GM23338 (cell line): ENCODE results near the gene NSD2. TPM values are rescaled to one million over a fixed set of nuclear protein-coding genes. Genes with fewer than 3 reads are reported as not detected.

Experiments
- ATAC-seq: fragments of 200-7000 bp; cut with Tn5 transposase; 3 replicates; pipeline ENCODE4 v1.9.1; 2020
- DNase-seq: peaks from one replicate; pipeline ENCODE4 v3.0.0-alpha.2; 2015; ENCODE audit warnings: low spot score
- H2AFZ ChIP-seq: fragments of 200-600 bp; sonication (generic); 2 replicates; pipeline ENCODE4 v1.8.0; 2016; ENCODE audit warnings: antibody characterized with exemption, mild to moderate bottlenecking, moderate library complexity
- H3F3A ChIP-seq: fragments of 200-600 bp; sonication (generic); replicated peaks from 2 replicates; pipeline ENCODE4 v1.8.0; 2017; ENCODE audit warnings: antibody characterized with exemption, mixed run types, low read depth
- H3K27ac ChIP-seq: fragments of 200-600 bp; sonication (generic); 2 replicates; pipeline ENCODE4 v1.6.1; 2016; ENCODE audit warnings: low read depth
- H3K27me3 ChIP-seq: fragments of 200-600 bp; sonication (generic); 2 replicates; pipeline ENCODE4 v1.8.0; 2016; ENCODE audit warnings: mild to moderate bottlenecking, mixed run types, moderate library complexity; ENCODE audit not compliant: insufficient read depth
- H3K36me3 ChIP-seq: fragments of 200-600 bp; sonication (generic); 2 replicates; pipeline ENCODE4 v1.8.0; 2016; ENCODE audit warnings: mild to moderate bottlenecking; ENCODE audit not compliant: insufficient read depth
- H3K4me1 ChIP-seq: fragments of 200-600 bp; sonication (generic); 2 replicates; pipeline ENCODE4 v1.8.0; 2016; ENCODE audit warnings: mild to moderate bottlenecking, moderate library complexity; ENCODE audit not compliant: insufficient read depth
- H3K4me2 ChIP-seq: fragments of 200-600 bp; sonication (generic); 2 replicates; pipeline ENCODE4 v1.7.1; 2017; ENCODE audit warnings: mixed run types
- H3K4me3 ChIP-seq: fragments of 200-600 bp; sonication (generic); 2 replicates; pipeline ENCODE4 v1.6.1; 2016; ENCODE audit warnings: mixed run types
- H3K79me2 ChIP-seq: fragments of 200-600 bp; sonication (generic); replicated peaks from 2 replicates; pipeline ENCODE4 v1.8.0; 2017; ENCODE audit warnings: mild to moderate bottlenecking; ENCODE audit not compliant: insufficient read depth
- H3K9me2 ChIP-seq: fragments of 200-600 bp; sonication (generic); 2 replicates; pipeline ENCODE4 v1.8.0; 2017; ENCODE audit not compliant: insufficient read depth
- H4K20me1 ChIP-seq: fragments of 200-600 bp; sonication (generic); replicated peaks from 2 replicates; pipeline ENCODE4 v1.8.0; 2017; ENCODE audit warnings: mild to moderate bottlenecking; ENCODE audit not compliant: insufficient read depth
- H3K27ac Mint-ChIP-seq: 2 replicates; pipeline ENCODE4 v1.8.0; 2020; ENCODE audit warnings: inconsistent platforms, mild to moderate bottlenecking, moderate library complexity, mixed read lengths
- H3K27me3 Mint-ChIP-seq: 3 replicates; pipeline ENCODE4 v1.8.0; 2022; ENCODE audit warnings: low read depth, mild to moderate bottlenecking, moderate library complexity, mixed read lengths, inconsistent platforms; ENCODE audit not compliant: insufficient read depth, poor library complexity
- H3K36me3 Mint-ChIP-seq: 3 replicates; pipeline ENCODE4 v1.8.0; 2021; ENCODE audit warnings: low read depth, mild to moderate bottlenecking, inconsistent platforms, moderate library complexity, mixed read lengths
- H3K4me1 Mint-ChIP-seq: 3 replicates; pipeline ENCODE4 v1.8.0; 2020; ENCODE audit warnings: mild to moderate bottlenecking, inconsistent platforms, mixed read lengths
- H3K4me3 Mint-ChIP-seq: 3 replicates; pipeline ENCODE4 v1.8.0; 2021; ENCODE audit warnings: moderate library complexity, mild to moderate bottlenecking, inconsistent platforms, mixed read lengths
- H3K9me3 Mint-ChIP-seq: 3 replicates; pipeline ENCODE4 v1.8.0; 2020; ENCODE audit warnings: moderate library complexity, mild to moderate bottlenecking, inconsistent platforms, mixed read lengths
- CREB1 ChIP-seq: fragments of 250-450 bp; sonication (Bioruptor Pico); IDR thresholded peaks from 2 replicates; pipeline ENCODE4 v1.5.0; 2020; ENCODE audit warnings: low read depth, mild to moderate bottlenecking, moderate library complexity
- CTCF ChIP-seq, 2 experiments: fragments of 200-600 bp in 1 of 2; sonication (generic) in 1 of 2; conservative IDR thresholded peaks; 2 replicates each; pipeline versions ENCODE4 v1.5.1 to v1.6.1; 2016 to 2017; ENCODE audit warnings: antibody characterized with exemption in 2 of 2, low read depth in 2 of 2, mild to moderate bottlenecking in 2 of 2, moderate library complexity in 1 of 2
- ETS1 ChIP-seq: IDR thresholded peaks from 2 replicates; pipeline ENCODE4 v1.6.1; 2016; ENCODE audit warnings: antibody characterized with exemption
- JUNB ChIP-seq: IDR thresholded peaks from one replicate; pipeline ENCODE4 v1.6.1; 2016; ENCODE audit warnings: antibody characterized with exemption; ENCODE audit not compliant: unreplicated experiment
- POLR2AphosphoS5 ChIP-seq: IDR thresholded peaks from 2 replicates; pipeline ENCODE4 v1.6.1; 2016; ENCODE audit warnings: antibody characterized with exemption, low read depth
- ZNF114 ChIP-seq: fragments of 250-450 bp; sonication (Bioruptor Pico); IDR thresholded peaks from 2 replicates; pipeline ENCODE4 v1.5.0; 2020; ENCODE audit warnings: mild to moderate bottlenecking, moderate library complexity
- polyA plus RNA-seq: library from polyadenylated mRNA; unstranded; fragments of >200 nt; fragmentation: Nextera tagmentation; extraction: Ambion mirVana; gene quantifications from 2 replicates; pipeline ENCODE4 v1.2.1, GENCODE V29; 2016
- total RNA-seq: library from RNA; depleted of rRNA; stranded (reverse); fragments of >200 nt; shearing (Covaris generic); gene quantifications from 2 replicates; pipeline ENCODE4 v1.2.3, GENCODE V29; 2014

The NSD2 gene
- total and polyA plus RNA-seq, 2 experiments from 2014 or later: 33.5 to 84.4 TPM

GRCh38 chr4:1970926-1971325, 99.7 kb downstream of the NSD2 start:
- peaks cover 5% of the 10 kb centered on the region; the same call in 1 of the 2 replicates for H3F3A ChIP-seq
- DNase-seq (no peak), ATAC-seq (no peak)
- Mint-ChIP-seq H3K4me1 (no peaks in the 10 kb centered on the region), H3K27ac (no peak overlapping the region), H3K36me3 (peaks cover 40% of the 10 kb centered on the region), H3K9me3 (no peaks in the 10 kb centered on the region; the same call in 2 of the 3 replicates), H3K27me3 (peaks cover 15% of the 10 kb centered on the region), H3K4me3 (no peak overlapping the region)
- H3K4me2 ChIP-seq: no peak overlapping the region
- H2AFZ ChIP-seq: no peak overlapping the region
- TF ChIP-seq ZNF114 (CRISPR knock-in tag): no peak
- TF ChIP-seq CTCF (conservative IDR thresholded peaks at IDR 0.05; ENCODE audit: low read depth in 2 of 2): no peak
- no peak for TF ChIP-seq POLR2AphosphoS5
- no peaks in the 10 kb centered on the region for H3K27me3 ChIP-seq
- no peaks in the 10 kb centered on the region for H3K4me1 ChIP-seq
- H3K27ac ChIP-seq: no peak overlapping the region
- H3K36me3 ChIP-seq: 0 out of 2 replicates have a peak, but pooled peaks cover 4% of the 10 kb centered on the region
- H3K9me2 ChIP-seq: no peaks in the 10 kb centered on the region
- peaks cover 5% of the 10 kb centered on the region; the same call in 1 of the 2 replicates for H4K20me1 ChIP-seq
- no peak overlapping the region for H3K4me3 ChIP-seq
- no peaks in the 10 kb centered on the region for H3K79me2 ChIP-seq

- no peaks in the 10 kb centered on the region for H3K9me2 ChIP-seq
- Mint-ChIP-seq H3K36me3 (peaks cover 42% of the 10 kb centered on the region), H3K27me3 (peaks cover 15% of the 10 kb centered on the region), H3K27ac (no peak overlapping the region), H3K4me3 (no peak overlapping the region; the same call in 2 of the 3 replicates), H3K9me3 (no peaks in the 10 kb centered on the region; the same call in 2 of the 3 replicates), H3K4me1 (no peaks in the 10 kb centered on the region)
- H3K4me1 ChIP-seq: no peaks in the 10 kb centered on the region
- ATAC-seq (no peak), DNase-seq (no peak)
- no peak overlapping the region for H3K4me2 ChIP-seq
- no peak overlapping the region for H3K4me3 ChIP-seq
- peaks cover 5% of the 10 kb centered on the region; the same call in 1 of the 2 replicates for H3F3A ChIP-seq
- H2AFZ ChIP-seq: no peak overlapping the region
- TF ChIP-seq ETS1: no peak
- peaks cover 5% of the 10 kb centered on the region; the same call in 1 of the 2 replicates for H4K20me1 ChIP-seq
- no peaks in the 10 kb centered on the region for H3K27me3 ChIP-seq
- no peaks in the 10 kb centered on the region for H3K79me2 ChIP-seq
- 0 out of 2 replicates have a peak, but pooled peaks cover 8% of the 10 kb centered on the region for H3K36me3 ChIP-seq
- no peak overlapping the region for H3K27ac ChIP-seq
Observed at GRCh38 chr4:1971456-1972200, 100.4 kb downstream of the NSD2 start.

- peaks cover 5% of the 10 kb centered on the region; the same call in 1 of the 2 replicates for H3F3A ChIP-seq
- H3K4me3 ChIP-seq: no peak overlapping the region
- no peaks in the 10 kb centered on the region for H3K4me1 ChIP-seq
- H3K36me3 Mint-ChIP-seq: peaks cover 46% of the 10 kb centered on the region
- H4K20me1 ChIP-seq: peaks cover 5% of the 10 kb centered on the region; the same call in 1 of the 2 replicates
- H3K9me3 Mint-ChIP-seq: no peaks in the 10 kb centered on the region; the same call in 2 of the 3 replicates
- no peaks in the 10 kb centered on the region for H3K9me2 ChIP-seq
- H3K79me2 ChIP-seq: no peaks in the 10 kb centered on the region
- H3K4me2 ChIP-seq: no peak overlapping the region
- ATAC-seq (no peak), DNase-seq (no peak)
- H3K27ac Mint-ChIP-seq: no peak overlapping the region
- no peak overlapping the region for H3K4me3 Mint-ChIP-seq
- no peak overlapping the region for H2AFZ ChIP-seq
- H3K27me3 Mint-ChIP-seq: peaks cover 15% of the 10 kb centered on the region
- 0 out of 2 replicates have a peak, but pooled peaks cover 8% of the 10 kb centered on the region for H3K36me3 ChIP-seq
- no peaks in the 10 kb centered on the region for H3K4me1 Mint-ChIP-seq
- no peaks in the 10 kb centered on the region for H3K27me3 ChIP-seq
- H3K27ac ChIP-seq: no peak overlapping the region
- no peak for TF ChIP-seq JUNB
- no peak for TF ChIP-seq CREB1 (CRISPR knock-in tag)
Observed at GRCh38 chr4:1972414-1972813, 101.2 kb downstream of the NSD2 start.
